ENCODE data around the gene CHN2.

DNA sequence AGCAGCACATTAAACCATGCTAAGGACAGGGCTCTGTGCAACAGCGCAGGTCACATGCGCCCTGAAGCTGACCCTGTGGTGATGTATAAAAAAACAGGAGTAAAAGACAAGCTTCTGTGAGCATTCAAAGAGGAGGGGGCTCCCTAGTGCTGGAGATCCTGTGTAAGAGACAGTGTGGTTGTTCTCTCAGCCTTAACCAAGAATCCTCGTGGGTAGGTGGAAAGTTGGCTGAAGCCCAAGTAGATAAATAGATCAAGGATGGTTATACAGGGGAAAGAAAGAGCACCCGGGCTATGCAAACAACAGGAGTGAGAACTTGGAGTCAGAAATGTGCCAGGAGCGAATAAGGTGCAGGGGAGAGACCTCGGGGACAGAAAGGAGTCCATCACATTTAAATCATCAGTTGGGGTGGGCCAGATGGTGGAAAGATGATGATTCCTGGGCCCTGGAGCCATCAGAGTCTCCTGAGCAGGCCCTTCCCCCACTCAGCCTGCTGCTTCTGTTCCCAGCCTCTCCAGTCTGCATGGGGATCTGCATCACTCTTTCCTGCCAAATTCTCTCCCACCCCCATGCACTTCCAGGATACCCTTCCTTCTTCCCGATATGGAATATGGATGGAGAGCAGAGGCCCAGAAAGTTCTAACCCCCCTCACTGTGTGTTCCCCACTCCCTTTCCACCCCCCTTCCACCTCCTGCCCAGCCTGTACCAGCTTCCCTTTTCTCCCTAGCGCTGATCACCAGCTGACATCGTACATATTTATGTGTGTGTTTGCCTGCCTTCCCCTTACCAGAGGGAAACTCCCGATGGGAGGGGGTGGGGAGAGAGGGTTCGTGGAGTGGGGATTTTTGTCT is 291.0 kb downstream of the CHN2 start:
- TF ChIP-seq, protein P1, sequence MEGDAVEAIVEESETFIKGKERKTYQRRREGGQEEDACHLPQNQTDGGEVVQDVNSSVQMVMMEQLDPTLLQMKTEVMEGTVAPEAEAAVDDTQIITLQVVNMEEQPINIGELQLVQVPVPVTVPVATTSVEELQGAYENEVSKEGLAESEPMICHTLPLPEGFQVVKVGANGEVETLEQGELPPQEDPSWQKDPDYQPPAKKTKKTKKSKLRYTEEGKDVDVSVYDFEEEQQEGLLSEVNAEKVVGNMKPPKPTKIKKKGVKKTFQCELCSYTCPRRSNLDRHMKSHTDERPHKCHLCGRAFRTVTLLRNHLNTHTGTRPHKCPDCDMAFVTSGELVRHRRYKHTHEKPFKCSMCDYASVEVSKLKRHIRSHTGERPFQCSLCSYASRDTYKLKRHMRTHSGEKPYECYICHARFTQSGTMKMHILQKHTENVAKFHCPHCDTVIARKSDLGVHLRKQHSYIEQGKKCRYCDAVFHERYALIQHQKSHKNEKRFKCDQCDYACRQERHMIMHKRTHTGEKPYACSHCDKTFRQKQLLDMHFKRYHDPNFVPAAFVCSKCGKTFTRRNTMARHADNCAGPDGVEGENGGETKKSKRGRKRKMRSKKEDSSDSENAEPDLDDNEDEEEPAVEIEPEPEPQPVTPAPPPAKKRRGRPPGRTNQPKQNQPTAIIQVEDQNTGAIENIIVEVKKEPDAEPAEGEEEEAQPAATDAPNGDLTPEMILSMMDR (IDR thresholded peaks at IDR 0.05; ENCODE audit: low read depth, low read length) = no peak
- TF ChIP-seq POLR2A (IDR thresholded peaks at IDR 0.05; ENCODE audit: extremely low read depth, insufficient read length) = no peak
